ENCODE measurements around the gene ZNF280D.

GRCh38 chr15:56741541-56741940 lies 8.2 kb upstream of the ZNF280D start:
- TF ChIP-seq POLR2A (IDR thresholded peaks at IDR 0.05) (no peak), CTCF (IDR thresholded peaks at IDR 0.05) (no peak)
